Measurements from ENCODE around the gene CALN1.

CALN1 gene

DNA sequence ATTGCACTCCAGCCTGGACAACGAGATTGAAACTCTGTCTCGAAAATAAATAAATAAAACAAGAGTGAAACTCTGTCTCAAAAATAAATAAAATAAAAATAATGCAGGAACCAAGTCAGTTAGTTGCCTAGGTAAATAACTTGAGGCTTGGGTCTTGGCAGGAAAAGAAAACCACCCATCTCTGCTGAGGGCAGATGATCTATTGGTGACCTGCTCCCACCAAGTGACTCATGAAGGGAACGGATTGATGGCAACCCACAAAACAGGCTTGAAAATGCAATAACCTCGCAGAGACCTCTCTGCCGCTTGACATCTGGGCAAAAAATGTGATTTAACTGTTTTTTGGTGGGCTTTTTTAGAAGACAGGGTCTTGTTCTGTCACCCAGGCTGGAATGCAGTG, 86.6 kb downstream of the CALN1 start:
- no peaks in the 10 kb centered on the region for H3K4me1 ChIP-seq (ENCODE audit: insufficient read depth, insufficient read length)
- H3K9me3 ChIP-seq (ENCODE audit: insufficient read depth, low read length) = no peaks in the 10 kb centered on the region
- TF ChIP-seq YY1 (IDR thresholded peaks at IDR 0.05; ENCODE audit: insufficient read depth, insufficient read length) (no peak), SUZ12 (IDR thresholded peaks at IDR 0.05; ENCODE audit: extremely low read depth, insufficient read depth, insufficient read length) (no peak), ZNF274 (IDR thresholded peaks at IDR 0.05; ENCODE audit: low read depth, low read length) (no peak)
- H3K27me3 ChIP-seq (ENCODE audit: insufficient read depth, insufficient read length) = no peaks in the 10 kb centered on the region
- no peak overlapping the region for H3K9ac ChIP-seq (ENCODE audit: insufficient read length, low read depth)
- no peaks in the 10 kb centered on the region for H3K36me3 ChIP-seq (ENCODE audit: insufficient read depth, insufficient read length, low read length)
- H3K4me3 ChIP-seq (ENCODE audit: insufficient read length, low read depth) = no peak overlapping the region
- DNase-seq (ENCODE audit: low read depth, low spot score) = no peak

DNA sequence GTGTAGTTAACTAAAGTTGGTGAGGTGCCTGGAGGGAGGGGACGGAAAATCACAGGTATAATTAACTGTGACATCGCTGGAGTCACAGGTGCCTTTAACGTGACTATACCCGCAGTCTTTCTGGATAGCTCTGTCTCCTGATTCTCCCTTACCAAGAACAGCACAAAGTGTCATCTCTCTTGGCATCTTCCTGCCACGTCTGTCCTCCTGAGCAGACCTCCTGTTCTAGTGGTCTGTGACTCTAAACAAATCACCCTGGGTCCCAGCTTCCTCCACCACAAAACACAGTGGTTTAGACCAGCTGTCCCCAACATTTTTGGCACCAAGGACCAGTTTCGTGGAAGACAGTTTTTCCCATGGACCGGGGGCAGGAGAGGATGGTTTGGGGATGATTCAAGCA, 90.5 kb downstream of the CALN1 start:
- Histone ChIP-seq H3K9me3 (ENCODE audit: insufficient read depth, low read length) (no peaks in the 10 kb centered on the region), H3K9ac (ENCODE audit: insufficient read length, low read depth) (no peak overlapping the region), H3K36me3 (ENCODE audit: insufficient read depth, insufficient read length, low read length) (no peaks in the 10 kb centered on the region), H3K4me1 (ENCODE audit: insufficient read depth, insufficient read length) (no peaks in the 10 kb centered on the region), H3K27me3 (ENCODE audit: insufficient read depth, insufficient read length) (no peaks in the 10 kb centered on the region), H3K4me3 (ENCODE audit: insufficient read length, low read depth) (no peak overlapping the region)
- no peak for TF ChIP-seq ZNF274 (IDR thresholded peaks at IDR 0.05; ENCODE audit: low read depth, low read length)
- TF ChIP-seq YY1 (IDR thresholded peaks at IDR 0.05; ENCODE audit: insufficient read depth, insufficient read length) = no peak
- TF ChIP-seq SUZ12 (IDR thresholded peaks at IDR 0.05; ENCODE audit: extremely low read depth, insufficient read depth, insufficient read length) = no peak
- DNase-seq (ENCODE audit: low read depth, low spot score) = no peak

GRCh38 chr7:72321081-72321480, 91.1 kb downstream of the CALN1 start:
- no peak for DNase-seq (ENCODE audit: low read depth, low spot score)
- no peak overlapping the region for H3K9ac ChIP-seq (ENCODE audit: insufficient read length, low read depth)
- H3K9me3 ChIP-seq (ENCODE audit: insufficient read depth, low read length) = no peaks in the 10 kb centered on the region
- TF ChIP-seq ZNF274 (IDR thresholded peaks at IDR 0.05; ENCODE audit: low read depth, low read length) (no peak), YY1 (IDR thresholded peaks at IDR 0.05; ENCODE audit: insufficient read depth, insufficient read length) (no peak), SUZ12 (IDR thresholded peaks at IDR 0.05; ENCODE audit: extremely low read depth, insufficient read depth, insufficient read length) (no peak)
- H3K36me3 ChIP-seq (ENCODE audit: insufficient read depth, insufficient read length, low read length) = no peaks in the 10 kb centered on the region
- no peak overlapping the region for H3K4me3 ChIP-seq (ENCODE audit: insufficient read length, low read depth)
- H3K4me1 ChIP-seq (ENCODE audit: insufficient read depth, insufficient read length) = no peaks in the 10 kb centered on the region
- H3K27me3 ChIP-seq (ENCODE audit: insufficient read depth, insufficient read length) = no peaks in the 10 kb centered on the region

DNA sequence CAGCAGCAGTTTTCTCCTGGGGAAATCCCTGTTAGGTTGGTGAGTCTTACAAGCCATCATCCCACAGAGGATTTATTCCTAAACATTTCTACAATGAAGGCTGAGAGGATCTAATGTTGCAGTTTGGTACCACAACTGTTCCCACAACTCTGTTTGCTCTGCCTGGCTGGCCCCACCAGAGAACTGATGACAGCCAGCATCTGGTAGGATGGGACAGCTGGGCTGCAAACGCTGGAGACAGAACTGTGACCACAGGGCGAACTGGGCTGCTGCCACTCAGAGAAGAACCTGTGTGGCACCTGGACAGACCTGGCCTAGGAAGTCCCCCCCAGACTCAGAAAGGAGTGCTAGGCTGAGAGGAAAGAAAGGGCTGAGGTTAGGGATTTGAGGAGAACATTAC, 94.8 kb downstream of the CALN1 start:
- H3K27me3 ChIP-seq (ENCODE audit: insufficient read depth, insufficient read length) = no peaks in the 10 kb centered on the region
- H3K4me3 ChIP-seq (ENCODE audit: insufficient read length, low read depth) = no peak overlapping the region
- TF ChIP-seq YY1 (IDR thresholded peaks at IDR 0.05; ENCODE audit: insufficient read depth, insufficient read length) (no peak), ZNF274 (IDR thresholded peaks at IDR 0.05; ENCODE audit: low read depth, low read length) (no peak)
- no peaks in the 10 kb centered on the region for H3K9me3 ChIP-seq (ENCODE audit: insufficient read depth, low read length)
- no peaks in the 10 kb centered on the region for H3K4me1 ChIP-seq (ENCODE audit: insufficient read depth, insufficient read length)
- no peak overlapping the region for H3K9ac ChIP-seq (ENCODE audit: insufficient read length, low read depth)
- H3K36me3 ChIP-seq (ENCODE audit: insufficient read depth, insufficient read length, low read length) = no peaks in the 10 kb centered on the region
- no peak for DNase-seq (ENCODE audit: low read depth, low spot score)

GRCh38 chr7:72316148-72316547, 96.0 kb downstream of the CALN1 start:
- Histone ChIP-seq H3K4me3 (ENCODE audit: insufficient read length, low read depth) (no peak overlapping the region), H3K27me3 (ENCODE audit: insufficient read depth, insufficient read length) (no peaks in the 10 kb centered on the region), H3K9ac (ENCODE audit: insufficient read length, low read depth) (no peak overlapping the region), H3K36me3 (ENCODE audit: insufficient read depth, insufficient read length, low read length) (no peaks in the 10 kb centered on the region), H3K4me1 (ENCODE audit: insufficient read depth, insufficient read length) (no peaks in the 10 kb centered on the region), H3K9me3 (ENCODE audit: insufficient read depth, low read length) (no peaks in the 10 kb centered on the region)
- DNase-seq (ENCODE audit: low read depth, low spot score) = no peak
- TF ChIP-seq SUZ12 (IDR thresholded peaks at IDR 0.05; ENCODE audit: extremely low read depth, insufficient read depth, insufficient read length) = no peak
- TF ChIP-seq ZNF274 (IDR thresholded peaks at IDR 0.05; ENCODE audit: low read depth, low read length) = no peak
- no peak for TF ChIP-seq YY1 (IDR thresholded peaks at IDR 0.05; ENCODE audit: insufficient read depth, insufficient read length)

DNA sequence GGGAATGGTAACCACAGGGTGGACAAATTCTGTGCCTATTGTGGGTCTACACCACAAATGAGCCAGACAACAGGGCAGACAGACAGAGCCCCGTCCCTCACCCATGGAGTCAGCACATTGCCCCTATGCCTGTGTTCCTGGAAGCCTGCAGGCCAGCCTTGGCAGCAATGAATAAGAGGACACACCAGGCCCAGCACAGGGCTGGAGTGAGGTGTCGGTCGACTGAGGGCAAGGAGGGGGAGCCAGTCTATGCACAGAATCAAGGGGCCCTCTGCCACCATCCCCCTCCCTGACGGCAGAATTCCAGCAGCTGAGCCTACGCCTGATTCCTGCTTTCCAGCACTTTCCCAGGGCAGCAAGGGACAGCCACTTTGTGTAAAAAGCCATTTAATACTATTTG, 98.2 kb downstream of the CALN1 start:
- Histone ChIP-seq H3K4me1 (ENCODE audit: insufficient read depth, insufficient read length) (no peaks in the 10 kb centered on the region), H3K9ac (ENCODE audit: insufficient read length, low read depth) (no peak overlapping the region), H3K36me3 (ENCODE audit: insufficient read depth, insufficient read length, low read length) (no peaks in the 10 kb centered on the region), H3K9me3 (ENCODE audit: insufficient read depth, low read length) (no peaks in the 10 kb centered on the region), H3K4me3 (ENCODE audit: insufficient read length, low read depth) (no peak overlapping the region), H3K27me3 (ENCODE audit: insufficient read depth, insufficient read length) (no peaks in the 10 kb centered on the region)
- DNase-seq (ENCODE audit: low read depth, low spot score) = no peak
- TF ChIP-seq SUZ12 (IDR thresholded peaks at IDR 0.05; ENCODE audit: extremely low read depth, insufficient read depth, insufficient read length) (no peak), ZNF274 (IDR thresholded peaks at IDR 0.05; ENCODE audit: low read depth, low read length) (no peak), YY1 (IDR thresholded peaks at IDR 0.05; ENCODE audit: insufficient read depth, insufficient read length) (no peak)

DNA sequence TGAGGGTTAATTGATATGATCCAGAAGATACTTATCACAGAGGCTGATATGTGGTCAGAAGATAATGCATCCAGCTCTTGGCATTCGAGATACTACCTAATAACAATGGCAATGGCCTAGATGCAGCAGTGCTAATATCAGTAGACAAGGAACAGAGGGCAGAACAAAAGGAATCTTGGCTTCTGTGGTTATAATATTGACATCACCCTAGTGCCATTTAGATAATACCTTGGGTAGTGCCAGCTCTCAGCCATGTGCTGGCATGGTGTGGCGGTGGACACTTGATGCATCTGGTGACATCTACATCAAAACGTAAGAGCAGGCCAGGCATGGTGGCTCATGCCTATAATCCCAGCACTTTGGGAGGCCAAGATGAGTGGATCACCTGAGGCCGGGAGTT, 101.8 kb downstream of the CALN1 start:
- DNase-seq (ENCODE audit: low read depth, low spot score) = no peak
- no peak overlapping the region for H3K9ac ChIP-seq (ENCODE audit: insufficient read length, low read depth)
- no peaks in the 10 kb centered on the region for H3K36me3 ChIP-seq (ENCODE audit: insufficient read depth, insufficient read length, low read length)
- H3K9me3 ChIP-seq (ENCODE audit: insufficient read depth, low read length) = no peaks in the 10 kb centered on the region
- TF ChIP-seq YY1 (IDR thresholded peaks at IDR 0.05; ENCODE audit: insufficient read depth, insufficient read length) = no peak
- TF ChIP-seq SUZ12 (IDR thresholded peaks at IDR 0.05; ENCODE audit: extremely low read depth, insufficient read depth, insufficient read length) = no peak
- TF ChIP-seq ZNF274 (IDR thresholded peaks at IDR 0.05; ENCODE audit: low read depth, low read length) = no peak
- H3K27me3 ChIP-seq (ENCODE audit: insufficient read depth, insufficient read length) = no peaks in the 10 kb centered on the region
- peaks cover 3% of the 10 kb centered on the region for H3K4me1 ChIP-seq (ENCODE audit: insufficient read depth, insufficient read length)
- H3K4me3 ChIP-seq (ENCODE audit: insufficient read length, low read depth) = no peak overlapping the region

DNA sequence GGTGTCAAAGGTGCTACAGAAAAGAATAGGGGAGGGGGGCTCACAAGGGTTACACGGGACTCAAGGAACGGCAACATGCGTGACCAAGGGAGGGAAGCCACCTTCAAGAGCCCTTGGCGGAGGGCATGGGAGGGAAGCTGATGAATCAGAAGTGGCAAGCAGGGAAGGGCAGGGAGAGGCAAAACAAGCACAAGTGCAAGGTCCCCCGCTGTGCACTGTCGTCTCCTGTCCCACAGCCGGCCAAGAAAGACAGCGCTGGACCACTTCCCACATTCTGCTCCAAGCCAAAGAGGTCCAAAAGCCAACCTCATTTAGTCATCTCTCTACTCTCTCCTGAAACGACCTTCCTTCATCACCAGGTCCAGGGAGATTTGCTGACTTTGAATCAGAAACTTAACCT, 102.7 kb downstream of the CALN1 start:
- no peak for DNase-seq (ENCODE audit: low read depth, low spot score)

More for the DNA sequence above, 102.7 kb downstream of the CALN1 start:
- Histone ChIP-seq H3K27me3 (ENCODE audit: insufficient read depth, insufficient read length) (no peaks in the 10 kb centered on the region), H3K9me3 (ENCODE audit: insufficient read depth, low read length) (no peaks in the 10 kb centered on the region), H3K36me3 (ENCODE audit: insufficient read depth, insufficient read length, low read length) (no peaks in the 10 kb centered on the region), H3K9ac (ENCODE audit: insufficient read length, low read depth) (no peak overlapping the region), H3K4me1 (ENCODE audit: insufficient read depth, insufficient read length) (peaks cover 3% of the 10 kb centered on the region), H3K4me3 (ENCODE audit: insufficient read length, low read depth) (no peak overlapping the region)
- TF ChIP-seq SUZ12 (IDR thresholded peaks at IDR 0.05; ENCODE audit: extremely low read depth, insufficient read depth, insufficient read length) (no peak), YY1 (IDR thresholded peaks at IDR 0.05; ENCODE audit: insufficient read depth, insufficient read length) (no peak), ZNF274 (IDR thresholded peaks at IDR 0.05; ENCODE audit: low read depth, low read length) (no peak)
